GM18951 (cell line): ENCODE data around the gene MS4A12.

Source experiments
- POLR2A ChIP-seq: IDR thresholded peaks from 4 replicates; pipeline ENCODE4 v1.6.1; 2011; ENCODE audit warnings: mild to moderate bottlenecking; ENCODE audit not compliant: insufficient read length, insufficient read depth; ENCODE audit errors: extremely low read depth
- in situ Hi-C: fragments of 300-500 bp; cut with MboI; formaldehyde crosslinking; loops from one replicate; pipeline ENCODE4 v1.12.0; 2022; ENCODE audit warnings: low sequenced_read_pairs, mixed read lengths, inconsistent platforms; ENCODE audit not compliant: unreplicated experiment

Gene MS4A12

GRCh38 chr11:60544077-60544476 lies 51.5 kb downstream of the MS4A12 start:
- in situ Hi-C loops: no loop called here
- no peak for TF ChIP-seq POLR2A
